Astrocyte (in vitro differentiated cells and primary cell): Measurements from ENCODE around the gene MALT1.

ENCODE experiments used
- CTCF ChIP-seq: IDR thresholded peaks from 2 replicates; pipeline ENCODE4 v1.5.1; 2011; ENCODE audit warnings: low read depth, mild to moderate bottlenecking, inconsistent platforms, low read length, moderate library complexity; ENCODE audit not compliant: insufficient read depth
- EZH2 ChIP-seq: IDR thresholded peaks from 2 replicates; pipeline ENCODE4 v1.6.1; 2012; ENCODE audit warnings: mild to moderate bottlenecking, low read length, inconsistent platforms; ENCODE audit not compliant: insufficient read depth

GRCh38 chr18:58690259-58690658 lies 19.0 kb downstream of the MALT1 start:
- TF ChIP-seq EZH2, result no peak
- no peak for TF ChIP-seq CTCF
